ENCODE data around the gene HIPK4.
"Not testable (repeated sequence)": the region's sequence is repeated elsewhere in the genome, so short reads cannot be mapped to it uniquely, and the experiment has no call there.

The HIPK4 gene

GRCh38 chr19:40335855-40336600 lies 54.0 kb downstream of the HIPK4 start:
- no peak for DNase-seq

- no peak for DNase-seq
Observed at GRCh38 chr19:40335101-40335500, 54.9 kb downstream of the HIPK4 start.

- DNase-seq, result not testable (repeated sequence)
Observed at GRCh38 chr19:40333083-40333482, 56.9 kb downstream of the HIPK4 start.

- DNase-seq, result no peak
Observed at GRCh38 chr19:40332669-40333068, 57.3 kb downstream of the HIPK4 start.

- no peak for DNase-seq
Observed at GRCh38 chr19:40331052-40331451, 58.9 kb downstream of the HIPK4 start.

Data from fibroblast of skin of right biceps (primary cell).